Neutrophil (primary cell): ENCODE data around the gene CENPX.

Source experiments
- H3K27ac ChIP-seq: fragments of 200-600 bp; sonication (generic); 2 replicates; pipeline ENCODE4 v1.5.1; 2016; ENCODE audit warnings: mild to moderate bottlenecking, moderate library complexity
- H3K27me3 ChIP-seq: fragments of 200-600 bp; sonication (generic); 2 replicates; pipeline ENCODE4 v1.6.0; 2016; ENCODE audit warnings: mild to moderate bottlenecking
- H3K36me3 ChIP-seq: fragments of 200-600 bp; sonication (generic); 2 replicates; pipeline ENCODE4 v1.5.1; 2017
- H3K4me1 ChIP-seq, 2 experiments: fragments of 200-600 bp in 1 of 2; sonication (generic) in 1 of 2; 1 replicate in 1 of 2; 2 replicates in 1 of 2; pipeline versions ENCODE4 v1.5.1 to v1.6.1; 2013 to 2016; ENCODE audit warnings: low read depth in 1 of 2, low read length in 1 of 2, mild to moderate bottlenecking in 1 of 2, moderate library complexity in 1 of 2; ENCODE audit not compliant: control insufficient read depth in 1 of 2, insufficient read depth in 1 of 2
- H3K4me3 ChIP-seq, 2 experiments: fragments of 200-600 bp in 1 of 2; sonication (generic) in 1 of 2; 1 replicate in 1 of 2; 2 replicates in 1 of 2; pipeline ENCODE4 v1.5.1; 2013 to 2016; ENCODE audit warnings: low read depth in 1 of 2, low read length in 1 of 2, mild to moderate bottlenecking in 1 of 2, moderate library complexity in 1 of 2
- H3K9me3 ChIP-seq: fragments of 200-600 bp; sonication (generic); 2 replicates; pipeline ENCODE4 v1.5.1; 2016
- TF ChIP-seq, protein P1 (sequence below): fragments of 200-600 bp; sonication (generic); IDR thresholded peaks from 2 replicates; pipeline ENCODE4 v1.5.1; 2016; ENCODE audit warnings: antibody characterized with exemption

CENPX gene

DNA sequence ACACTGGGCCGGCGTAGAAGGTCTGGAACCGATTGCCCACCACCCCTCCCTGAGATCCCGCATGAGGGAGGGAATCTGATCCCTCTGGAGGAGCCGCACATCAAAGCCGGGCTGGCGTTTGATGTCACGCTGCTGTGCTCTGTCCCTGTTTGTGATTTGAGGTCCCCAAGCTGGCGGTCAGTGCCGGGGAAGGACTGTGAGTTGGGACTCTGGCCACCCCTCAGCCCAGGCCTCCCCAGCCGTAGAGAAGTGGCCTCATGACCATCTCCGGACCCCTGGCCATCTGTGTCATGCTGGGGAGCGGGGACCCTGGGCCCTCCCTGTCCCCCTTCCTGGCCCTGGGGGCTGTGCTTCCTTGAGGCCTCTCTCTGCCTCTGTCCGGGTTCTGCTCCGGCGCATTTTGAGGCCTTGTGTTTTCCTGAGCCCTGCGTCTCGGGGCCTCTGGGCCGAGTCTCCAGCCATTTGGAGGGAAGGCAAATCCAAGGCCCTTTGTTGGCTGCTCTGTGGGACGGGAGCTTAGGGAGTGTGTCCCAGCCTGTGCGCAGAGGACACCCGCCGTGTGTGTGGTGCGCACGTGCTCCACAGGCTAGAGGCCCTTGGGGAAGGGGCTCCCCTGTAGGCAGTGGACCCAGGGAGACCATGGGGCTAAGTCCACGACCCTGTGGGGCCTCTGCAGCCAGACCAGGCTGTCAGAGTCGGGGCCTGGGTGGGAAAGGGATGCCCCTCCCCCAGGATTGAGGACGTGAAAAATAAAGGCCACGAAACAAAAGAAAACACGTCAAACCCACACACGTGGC lies 30.2 kb downstream of the CENPX start:
- peaks cover 7% of the 10 kb centered on the region for H3K36me3 ChIP-seq
- no peaks in the 10 kb centered on the region for H3K4me1 ChIP-seq
- no peak overlapping the region for H3K4me3 ChIP-seq
- no peak overlapping the region for H3K27ac ChIP-seq
- no peaks in the 10 kb centered on the region for H3K9me3 ChIP-seq
- TF ChIP-seq, protein P1, sequence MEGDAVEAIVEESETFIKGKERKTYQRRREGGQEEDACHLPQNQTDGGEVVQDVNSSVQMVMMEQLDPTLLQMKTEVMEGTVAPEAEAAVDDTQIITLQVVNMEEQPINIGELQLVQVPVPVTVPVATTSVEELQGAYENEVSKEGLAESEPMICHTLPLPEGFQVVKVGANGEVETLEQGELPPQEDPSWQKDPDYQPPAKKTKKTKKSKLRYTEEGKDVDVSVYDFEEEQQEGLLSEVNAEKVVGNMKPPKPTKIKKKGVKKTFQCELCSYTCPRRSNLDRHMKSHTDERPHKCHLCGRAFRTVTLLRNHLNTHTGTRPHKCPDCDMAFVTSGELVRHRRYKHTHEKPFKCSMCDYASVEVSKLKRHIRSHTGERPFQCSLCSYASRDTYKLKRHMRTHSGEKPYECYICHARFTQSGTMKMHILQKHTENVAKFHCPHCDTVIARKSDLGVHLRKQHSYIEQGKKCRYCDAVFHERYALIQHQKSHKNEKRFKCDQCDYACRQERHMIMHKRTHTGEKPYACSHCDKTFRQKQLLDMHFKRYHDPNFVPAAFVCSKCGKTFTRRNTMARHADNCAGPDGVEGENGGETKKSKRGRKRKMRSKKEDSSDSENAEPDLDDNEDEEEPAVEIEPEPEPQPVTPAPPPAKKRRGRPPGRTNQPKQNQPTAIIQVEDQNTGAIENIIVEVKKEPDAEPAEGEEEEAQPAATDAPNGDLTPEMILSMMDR = no peak
- no peaks in the 10 kb centered on the region for H3K27me3 ChIP-seq

GRCh38 chr17:81991684-81992305 lies 30.9 kb downstream of the CENPX start:
- Histone ChIP-seq H3K9me3 (no peaks in the 10 kb centered on the region), H3K36me3 (peaks cover 9% of the 10 kb centered on the region), H3K27me3 (no peaks in the 10 kb centered on the region), H3K27ac (no peak overlapping the region), H3K4me1 (no peaks in the 10 kb centered on the region), H3K4me3 (no peak overlapping the region)
- TF ChIP-seq, protein P1 = no peak

DNA sequence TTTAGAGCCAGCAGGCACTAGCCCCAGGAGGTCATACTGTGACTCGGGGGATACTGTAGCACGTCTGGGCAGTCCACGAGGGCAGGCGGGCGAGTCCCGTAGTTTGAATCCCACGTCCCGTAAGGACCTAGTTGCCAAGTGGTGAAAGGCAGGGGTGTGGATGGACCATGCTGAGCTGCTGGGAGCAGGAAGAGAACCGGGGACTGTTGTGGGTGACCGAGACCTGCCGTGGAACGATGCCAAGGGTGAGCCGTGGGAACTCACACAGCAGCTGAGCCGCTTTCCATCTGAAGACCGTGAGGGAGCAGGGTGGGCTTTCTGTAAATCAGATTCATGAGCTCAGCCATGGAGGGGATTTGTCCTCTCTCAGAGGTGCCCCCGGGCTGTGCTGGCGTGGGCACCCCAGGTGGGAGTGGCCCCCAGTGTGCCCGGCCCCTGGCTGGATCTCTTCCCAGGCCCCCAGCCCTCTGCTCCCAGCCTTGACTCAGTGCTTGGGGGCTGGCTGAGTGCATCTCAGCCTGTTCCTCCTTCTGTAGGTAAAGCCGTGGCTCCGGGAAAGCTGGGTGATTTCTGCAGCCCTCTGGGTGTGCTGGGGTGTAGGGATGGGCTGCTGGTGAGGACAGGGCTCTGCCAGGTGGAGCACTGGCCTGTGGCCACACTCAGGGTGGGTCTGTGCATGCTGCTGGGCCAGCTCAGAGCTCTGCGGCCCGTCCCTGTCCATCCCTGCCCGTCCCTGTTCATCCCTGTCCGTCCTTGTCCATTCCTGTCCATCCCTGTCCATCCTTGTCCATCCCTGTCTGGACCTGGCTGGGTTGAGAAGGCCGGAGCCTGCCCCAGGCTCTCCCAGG lies 31.6 kb downstream of the CENPX start:
- TF ChIP-seq, protein P1 = no peak
- Histone ChIP-seq H3K36me3 (peaks cover 13% of the 10 kb centered on the region), H3K4me3 (no peak overlapping the region), H3K9me3 (no peaks in the 10 kb centered on the region), H3K27me3 (no peaks in the 10 kb centered on the region), H3K4me1 (no peaks in the 10 kb centered on the region), H3K27ac (no peak overlapping the region)

GRCh38 chr17:81987161-81987770 lies 35.4 kb downstream of the CENPX start:
- Histone ChIP-seq H3K4me3 (no peak overlapping the region), H3K36me3 (peaks cover 34% of the 10 kb centered on the region), H3K27me3 (no peaks in the 10 kb centered on the region), H3K9me3 (no peaks in the 10 kb centered on the region), H3K27ac (no peak overlapping the region), H3K4me1 (no peaks in the 10 kb centered on the region)
- TF ChIP-seq, protein P1 = no peak

GRCh38 chr17:81986606-81987005 lies 36.1 kb downstream of the CENPX start:
- TF ChIP-seq, protein P1 = no peak
- H3K4me3 ChIP-seq = no peak overlapping the region
- H3K27ac ChIP-seq = no peak overlapping the region

More at GRCh38 chr17:81986606-81987005, 36.1 kb downstream of the CENPX start:
- Histone ChIP-seq H3K36me3 (peaks cover 34% of the 10 kb centered on the region), H3K9me3 (no peaks in the 10 kb centered on the region), H3K4me1 (no peaks in the 10 kb centered on the region), H3K27me3 (no peaks in the 10 kb centered on the region)
